H9 (cell line): Measurements from ENCODE around the gene TOR4A. TPM values are rescaled to one million over a fixed set of nuclear protein-coding genes. Genes with fewer than 3 reads are reported as not detected.
A peak's percentile ranks its signal among the peaks of the same experiment; 100 is the strongest.
"Not testable (repeated sequence)": the region's sequence is repeated elsewhere in the genome, so short reads cannot be mapped to it uniquely, and the experiment has no call there.

Experiments
- DNase-seq: peaks from one replicate; pipeline ENCODE4 v3.0.0-alpha.2; 2017
- H2AFZ ChIP-seq: one replicate; pipeline ENCODE4 v1.6.1; 2013; ENCODE audit warnings: mild to moderate bottlenecking, low read length, control low read depth, moderate library complexity
- H2AK5ac ChIP-seq: 2 replicates; pipeline ENCODE4 v1.6.1; 2013; ENCODE audit warnings: low read length, control low read depth, mixed read lengths; ENCODE audit not compliant: insufficient read length
- H2BK120ac ChIP-seq: one replicate; pipeline ENCODE4 v1.6.1; 2013; ENCODE audit warnings: low read depth, mild to moderate bottlenecking, low read length, control low read depth, inconsistent platforms; ENCODE audit not compliant: poor library complexity, severe bottlenecking
- H2BK12ac ChIP-seq: 2 replicates; pipeline ENCODE4 v1.6.1; 2013; ENCODE audit warnings: low read length, control low read depth, mixed read lengths, low read depth; ENCODE audit not compliant: insufficient read length
- H2BK15ac ChIP-seq: 2 replicates; pipeline ENCODE4 v1.6.1; 2013; ENCODE audit warnings: low read depth, low read length, control low read depth
- H2BK20ac ChIP-seq: one replicate; pipeline ENCODE4 v1.6.1; 2013; ENCODE audit warnings: low read depth, mild to moderate bottlenecking, low read length, control low read depth, inconsistent platforms; ENCODE audit not compliant: poor library complexity, severe bottlenecking
- H2BK5ac ChIP-seq: 2 replicates; pipeline ENCODE4 v1.6.1; 2013; ENCODE audit warnings: low read length, control low read depth, mixed read lengths; ENCODE audit not compliant: insufficient read length
- H3K14ac ChIP-seq: 2 replicates; pipeline ENCODE4 v1.6.1; 2013; ENCODE audit warnings: low read length, control low read depth; ENCODE audit not compliant: insufficient read depth
- H3K18ac ChIP-seq: 2 replicates; pipeline ENCODE4 v1.6.1; 2013; ENCODE audit warnings: low read depth, mild to moderate bottlenecking, mixed read lengths, low read length, control low read depth; ENCODE audit not compliant: insufficient read length
- H3K23ac ChIP-seq: 2 replicates; pipeline ENCODE4 v1.6.1; 2013; ENCODE audit warnings: low read length, control low read depth, mixed read lengths, low read depth; ENCODE audit not compliant: insufficient read length
- H3K23me2 ChIP-seq: 2 replicates; pipeline ENCODE4 v1.6.1; 2013; ENCODE audit warnings: low read depth, mild to moderate bottlenecking, mixed read lengths, low read length, control low read depth; ENCODE audit not compliant: insufficient read length, poor library complexity, severe bottlenecking
- H3K27ac ChIP-seq: 2 replicates; pipeline ENCODE4 v1.5.1; 2013; ENCODE audit warnings: low read length, control low read depth, mixed read lengths, low read depth; ENCODE audit not compliant: insufficient read length
- H3K27me3 ChIP-seq: 2 replicates; pipeline ENCODE4 v1.6.1; 2013; ENCODE audit warnings: low read length, control low read depth, inconsistent platforms; ENCODE audit not compliant: insufficient read depth
- H3K4ac ChIP-seq: 2 replicates; pipeline ENCODE4 v1.6.1; 2013; ENCODE audit warnings: low read depth, mild to moderate bottlenecking, control low read depth, inconsistent platforms, low read length, moderate library complexity
- H3K4me1 ChIP-seq: 2 replicates; pipeline ENCODE4 v1.6.1; 2013; ENCODE audit warnings: low read length, control low read depth, inconsistent platforms; ENCODE audit not compliant: insufficient read depth
- H3K4me2 ChIP-seq: 2 replicates; pipeline ENCODE4 v1.6.1; 2013; ENCODE audit warnings: low read length, control low read depth, mixed read lengths; ENCODE audit not compliant: insufficient read length, insufficient read depth
- H3K56ac ChIP-seq: 2 replicates; pipeline ENCODE4 v1.6.1; 2013; ENCODE audit warnings: low read depth, mild to moderate bottlenecking, mixed read lengths, low read length, control low read depth; ENCODE audit not compliant: insufficient read length
- H3K79me1 ChIP-seq: 2 replicates; pipeline ENCODE4 v1.6.1; 2013; ENCODE audit warnings: low read depth, mild to moderate bottlenecking, moderate library complexity, low read length, control low read depth, inconsistent platforms; ENCODE audit not compliant: insufficient read depth, poor library complexity, severe bottlenecking
- H3K79me2 ChIP-seq: 2 replicates; pipeline ENCODE4 v1.6.1; 2013; ENCODE audit warnings: low read length, control low read depth, inconsistent platforms; ENCODE audit not compliant: insufficient read depth
- H3K9ac ChIP-seq: 2 replicates; pipeline ENCODE4 v1.6.1; 2013; ENCODE audit warnings: low read length, control low read depth, mixed read lengths; ENCODE audit not compliant: insufficient read length; ENCODE audit errors: extremely low read depth
- H3K9me3 ChIP-seq: one replicate; pipeline ENCODE4 v1.6.1; 2013; ENCODE audit warnings: low read depth, low read length, inconsistent platforms; ENCODE audit not compliant: control insufficient read depth
- H3T11ph ChIP-seq: one replicate; pipeline ENCODE4 v1.6.1; 2013; ENCODE audit warnings: mild to moderate bottlenecking, low read length, control low read depth, inconsistent platforms
- H4K20me1 ChIP-seq: one replicate; pipeline ENCODE4 v1.6.1; 2013; ENCODE audit not compliant: control insufficient read depth, insufficient read length, insufficient read depth
- H4K5ac ChIP-seq: 2 replicates; pipeline ENCODE4 v1.6.1; 2013; ENCODE audit warnings: low read depth, mild to moderate bottlenecking, mixed read lengths, low read length, control low read depth; ENCODE audit not compliant: insufficient read length
- H4K8ac ChIP-seq: replicated peaks from 2 replicates; pipeline ENCODE4 v1.6.1; 2013; ENCODE audit warnings: low read length, control low read depth, mixed read lengths, low read depth; ENCODE audit not compliant: insufficient read length
- H4K91ac ChIP-seq: 2 replicates; pipeline ENCODE4 v1.6.1; 2013; ENCODE audit warnings: low read depth, mild to moderate bottlenecking, moderate library complexity, mixed read lengths, low read length, control low read depth; ENCODE audit not compliant: insufficient read length
- H3K27ac Mint-ChIP-seq, 3 experiments: 2 replicates in 2 of 3; 3 replicates in 1 of 3; pipeline ENCODE4 v1.8.0; 2020 to 2021; ENCODE audit warnings: mixed read lengths in 3 of 3, mild to moderate bottlenecking in 1 of 3, moderate library complexity in 1 of 3
- H3K27me3 Mint-ChIP-seq: 2 replicates; pipeline ENCODE4 v1.8.0; 2021; ENCODE audit warnings: low read depth, mild to moderate bottlenecking, moderate library complexity, mixed read lengths
- H3K36me3 Mint-ChIP-seq, 3 experiments: 2 replicates in 2 of 3; 3 replicates in 1 of 3; pipeline ENCODE4 v1.8.0; 2020 to 2021; ENCODE audit warnings: low read depth in 3 of 3, mixed read lengths in 3 of 3; ENCODE audit not compliant: insufficient read depth in 1 of 3
- H3K4me1 Mint-ChIP-seq, 2 experiments: 2 replicates each; pipeline ENCODE4 v1.8.0; 2020; ENCODE audit warnings: mixed read lengths in 2 of 2
- H3K4me3 Mint-ChIP-seq, 2 experiments: 2 replicates in 1 of 2; 3 replicates in 1 of 2; pipeline ENCODE4 v1.8.0; 2020 to 2021; ENCODE audit warnings: mild to moderate bottlenecking in 2 of 2, mixed read lengths in 2 of 2, moderate library complexity in 1 of 2
- H3K9me3 Mint-ChIP-seq, 2 experiments: 2 replicates in 1 of 2; 3 replicates in 1 of 2; pipeline ENCODE4 v1.8.0; 2020; ENCODE audit warnings: mild to moderate bottlenecking in 2 of 2, mixed read lengths in 2 of 2, moderate library complexity in 1 of 2
- WGBS: extraction: QIAGEN DNeasy Blood & Tissue Kit; methylation state at CpG from one replicate; pipeline ENCODE4 v1.1.7; 2013; ENCODE audit warnings: missing lambda C conversion rate, low lambda C conversion rate, mixed read lengths; ENCODE audit not compliant: insufficient read length; ENCODE audit errors: extremely low coverage; 5-methylcytosine and 5-hydroxymethylcytosine counted together
- total RNA-seq: library from RNA; stranded (reverse); gene quantifications from 2 replicates; pipeline ENCODE4 v1.2.1, GENCODE V29; 2021
- TF ChIP-seq, protein P1 (sequence below): fragments of 200-600 bp; sonication (generic); conservative IDR thresholded peaks from 3 replicates; pipeline ENCODE4 v1.8.0; 2021; ENCODE audit warnings: antibody characterized with exemption, mild to moderate bottlenecking

TOR4A gene
- total RNA-seq, 1 experiment from 2014 or later: 6.2 TPM

DNA sequence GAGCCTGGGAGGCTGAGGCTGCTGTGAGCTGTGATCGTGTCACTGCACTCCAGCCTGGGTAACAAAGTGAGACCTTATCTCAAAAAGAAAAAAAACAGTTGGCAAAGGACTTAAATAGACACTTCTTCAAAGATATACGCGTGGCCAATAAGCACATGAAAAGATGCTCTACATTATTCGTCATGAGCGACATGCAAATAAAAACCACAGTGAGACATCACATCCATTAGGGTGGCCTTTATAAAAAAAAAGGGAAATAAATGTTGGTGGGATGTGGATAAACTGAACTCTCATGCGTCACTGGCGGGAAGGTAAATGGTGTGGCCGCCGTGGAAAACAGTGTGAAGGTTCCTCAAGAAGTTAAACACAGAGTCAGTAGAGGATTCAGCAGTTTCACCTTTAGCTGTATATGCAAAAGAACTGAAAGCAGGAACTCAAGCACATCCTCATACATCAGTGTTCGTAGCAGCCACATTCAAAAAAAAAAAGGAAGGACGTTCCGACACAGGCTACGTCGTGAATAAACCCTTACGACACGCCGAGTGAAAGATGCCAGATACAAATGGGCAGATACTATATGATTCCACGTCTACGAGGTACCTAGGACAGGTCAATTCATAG, 49.0 kb downstream of the TOR4A start:
- Histone ChIP-seq H3K9ac (no peak overlapping the region), H3K9me3 (no peaks in the 10 kb centered on the region), H3K56ac (no peak overlapping the region), H2BK120ac (no peak overlapping the region), H3K23ac (no peak overlapping the region), H4K91ac (no peak overlapping the region), H3K23me2 (no peaks in the 10 kb centered on the region), H2AK5ac (no peak overlapping the region), H3K4me2 (no peak overlapping the region), H3K79me2 (no peaks in the 10 kb centered on the region), H4K5ac (no peak overlapping the region), H4K8ac (no peak overlapping the region), H3K27me3 (no peaks in the 10 kb centered on the region), H4K20me1 (no peaks in the 10 kb centered on the region), H2BK20ac (no peak overlapping the region), H2AFZ (no peak overlapping the region), H3K79me1 (no peaks in the 10 kb centered on the region), H3T11ph (no peak overlapping the region), H2BK15ac (no peak overlapping the region), H3K14ac (no peak overlapping the region), H3K4ac (no peak overlapping the region), H2BK12ac (no peak overlapping the region), H3K27ac (no peak overlapping the region), H3K18ac (no peak overlapping the region), H2BK5ac (no peak overlapping the region), H3K4me1 (no peaks in the 10 kb centered on the region)
- Mint-ChIP-seq H3K4me1 (no peaks in the 10 kb centered on the region), H3K9me3 (peaks cover 6 to 33% of the 10 kb centered on the region in 2 experiments), H3K27ac (no peak overlapping the region), H3K36me3 (peaks cover 1 to 4% (median 2%) of the 10 kb centered on the region in 3 experiments; a peak in 3 of 7 replicates), H3K27me3 (peaks cover 15% of the 10 kb centered on the region), H3K4me3 (peak overlapping the region in 1 of 2 experiments; percentile 15; a peak in 1 of 5 replicates)
- TF ChIP-seq, protein P1, sequence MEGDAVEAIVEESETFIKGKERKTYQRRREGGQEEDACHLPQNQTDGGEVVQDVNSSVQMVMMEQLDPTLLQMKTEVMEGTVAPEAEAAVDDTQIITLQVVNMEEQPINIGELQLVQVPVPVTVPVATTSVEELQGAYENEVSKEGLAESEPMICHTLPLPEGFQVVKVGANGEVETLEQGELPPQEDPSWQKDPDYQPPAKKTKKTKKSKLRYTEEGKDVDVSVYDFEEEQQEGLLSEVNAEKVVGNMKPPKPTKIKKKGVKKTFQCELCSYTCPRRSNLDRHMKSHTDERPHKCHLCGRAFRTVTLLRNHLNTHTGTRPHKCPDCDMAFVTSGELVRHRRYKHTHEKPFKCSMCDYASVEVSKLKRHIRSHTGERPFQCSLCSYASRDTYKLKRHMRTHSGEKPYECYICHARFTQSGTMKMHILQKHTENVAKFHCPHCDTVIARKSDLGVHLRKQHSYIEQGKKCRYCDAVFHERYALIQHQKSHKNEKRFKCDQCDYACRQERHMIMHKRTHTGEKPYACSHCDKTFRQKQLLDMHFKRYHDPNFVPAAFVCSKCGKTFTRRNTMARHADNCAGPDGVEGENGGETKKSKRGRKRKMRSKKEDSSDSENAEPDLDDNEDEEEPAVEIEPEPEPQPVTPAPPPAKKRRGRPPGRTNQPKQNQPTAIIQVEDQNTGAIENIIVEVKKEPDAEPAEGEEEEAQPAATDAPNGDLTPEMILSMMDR: no peak
- DNase-seq: no peak
- no CpG with 5 or more reads among the region's 19 CpGs for WGBS

DNA sequence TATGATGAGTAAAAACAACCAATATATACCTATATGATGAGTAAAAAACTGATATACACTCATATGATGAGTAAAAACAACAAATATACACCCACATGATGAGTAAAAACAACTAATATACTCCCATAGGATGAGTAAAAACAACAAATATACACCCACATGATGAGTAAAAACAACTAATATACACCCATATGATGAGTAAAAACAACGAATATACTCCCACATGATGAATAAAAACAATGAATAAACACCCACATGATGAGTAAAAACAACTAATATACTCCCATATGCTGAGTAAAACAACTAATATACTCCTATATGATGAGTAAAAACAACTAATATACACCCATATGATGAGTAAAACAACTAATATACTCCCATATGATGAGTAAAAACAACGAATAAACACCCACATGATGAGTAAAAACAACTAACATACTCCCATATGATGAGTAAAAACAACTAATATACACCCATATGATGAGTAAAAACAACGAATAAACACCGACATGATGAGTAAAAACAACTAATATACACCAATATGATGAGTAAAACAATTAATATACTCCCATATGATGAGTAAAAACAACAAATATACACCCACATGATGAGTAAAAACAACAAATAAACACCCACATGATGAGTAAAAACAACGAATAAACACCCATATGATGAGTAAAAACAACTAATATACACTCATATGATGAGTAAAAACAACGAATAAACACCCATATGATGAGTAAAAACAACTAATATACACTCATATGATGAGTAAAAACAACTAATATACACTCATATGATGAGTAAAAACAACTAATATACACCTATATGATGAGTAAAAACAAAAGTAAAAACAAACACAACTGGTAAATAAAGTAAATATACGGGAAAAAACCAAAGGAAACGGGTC, 50.4 kb downstream of the TOR4A start:
- H3K23ac ChIP-seq, H4K91ac ChIP-seq, H4K8ac ChIP-seq, H3K4me1 Mint-ChIP-seq, H3K4me3 Mint-ChIP-seq, H2AFZ ChIP-seq, H2AK5ac ChIP-seq, H3K36me3 Mint-ChIP-seq, H3K56ac ChIP-seq, DNase-seq, H2BK12ac ChIP-seq, H3K79me1 ChIP-seq, H3K23me2 ChIP-seq, H2BK15ac ChIP-seq, H4K20me1 ChIP-seq, H3T11ph ChIP-seq, H3K79me2 ChIP-seq, H3K9me3 ChIP-seq, H2BK20ac ChIP-seq, H2BK5ac ChIP-seq, H3K27ac ChIP-seq, H3K4me2 ChIP-seq, H3K4ac ChIP-seq, H3K27ac Mint-ChIP-seq, H3K14ac ChIP-seq, H3K27me3 ChIP-seq, H4K5ac ChIP-seq, H3K9ac ChIP-seq, H2BK120ac ChIP-seq, H3K18ac ChIP-seq, H3K4me1 ChIP-seq: not testable (repeated sequence)
- Mint-ChIP-seq H3K9me3 (peaks cover 3 to 38% of the 10 kb centered on the region in 2 experiments), H3K27me3 (peaks cover 15% of the 10 kb centered on the region)
- WGBS: no CpG with 5 or more reads among the region's 8 CpGs
